GM23338 (cell line): ENCODE data around the gene RHOBTB3. TPM values are rescaled to one million over a fixed set of nuclear protein-coding genes. Genes with fewer than 3 reads are reported as not detected.

Experiments
- ATAC-seq: fragments of 200-7000 bp; cut with Tn5 transposase; 3 replicates; pipeline ENCODE4 v1.9.1; 2020
- DNase-seq: peaks from one replicate; pipeline ENCODE4 v3.0.0-alpha.2; 2015; ENCODE audit warnings: low spot score
- H2AFZ ChIP-seq: fragments of 200-600 bp; sonication (generic); 2 replicates; pipeline ENCODE4 v1.8.0; 2016; ENCODE audit warnings: antibody characterized with exemption, mild to moderate bottlenecking, moderate library complexity
- H3F3A ChIP-seq: fragments of 200-600 bp; sonication (generic); replicated peaks from 2 replicates; pipeline ENCODE4 v1.8.0; 2017; ENCODE audit warnings: antibody characterized with exemption, mixed run types, low read depth
- H3K27ac ChIP-seq: fragments of 200-600 bp; sonication (generic); 2 replicates; pipeline ENCODE4 v1.6.1; 2016; ENCODE audit warnings: low read depth
- H3K27me3 ChIP-seq: fragments of 200-600 bp; sonication (generic); 2 replicates; pipeline ENCODE4 v1.8.0; 2016; ENCODE audit warnings: mild to moderate bottlenecking, mixed run types, moderate library complexity; ENCODE audit not compliant: insufficient read depth
- H3K36me3 ChIP-seq: fragments of 200-600 bp; sonication (generic); 2 replicates; pipeline ENCODE4 v1.8.0; 2016; ENCODE audit warnings: mild to moderate bottlenecking; ENCODE audit not compliant: insufficient read depth
- H3K4me1 ChIP-seq: fragments of 200-600 bp; sonication (generic); 2 replicates; pipeline ENCODE4 v1.8.0; 2016; ENCODE audit warnings: mild to moderate bottlenecking, moderate library complexity; ENCODE audit not compliant: insufficient read depth
- H3K4me2 ChIP-seq: fragments of 200-600 bp; sonication (generic); 2 replicates; pipeline ENCODE4 v1.7.1; 2017; ENCODE audit warnings: mixed run types
- H3K4me3 ChIP-seq: fragments of 200-600 bp; sonication (generic); 2 replicates; pipeline ENCODE4 v1.6.1; 2016; ENCODE audit warnings: mixed run types
- H3K79me2 ChIP-seq: fragments of 200-600 bp; sonication (generic); replicated peaks from 2 replicates; pipeline ENCODE4 v1.8.0; 2017; ENCODE audit warnings: mild to moderate bottlenecking; ENCODE audit not compliant: insufficient read depth
- H3K9me2 ChIP-seq: fragments of 200-600 bp; sonication (generic); 2 replicates; pipeline ENCODE4 v1.8.0; 2017; ENCODE audit not compliant: insufficient read depth
- H4K20me1 ChIP-seq: fragments of 200-600 bp; sonication (generic); replicated peaks from 2 replicates; pipeline ENCODE4 v1.8.0; 2017; ENCODE audit warnings: mild to moderate bottlenecking; ENCODE audit not compliant: insufficient read depth
- H3K27ac Mint-ChIP-seq: 2 replicates; pipeline ENCODE4 v1.8.0; 2020; ENCODE audit warnings: inconsistent platforms, mild to moderate bottlenecking, moderate library complexity, mixed read lengths
- H3K27me3 Mint-ChIP-seq: 3 replicates; pipeline ENCODE4 v1.8.0; 2022; ENCODE audit warnings: low read depth, mild to moderate bottlenecking, moderate library complexity, mixed read lengths, inconsistent platforms; ENCODE audit not compliant: insufficient read depth, poor library complexity
- H3K36me3 Mint-ChIP-seq: 3 replicates; pipeline ENCODE4 v1.8.0; 2021; ENCODE audit warnings: low read depth, mild to moderate bottlenecking, inconsistent platforms, moderate library complexity, mixed read lengths
- H3K4me1 Mint-ChIP-seq: 3 replicates; pipeline ENCODE4 v1.8.0; 2020; ENCODE audit warnings: mild to moderate bottlenecking, inconsistent platforms, mixed read lengths
- H3K4me3 Mint-ChIP-seq: 3 replicates; pipeline ENCODE4 v1.8.0; 2021; ENCODE audit warnings: moderate library complexity, mild to moderate bottlenecking, inconsistent platforms, mixed read lengths
- H3K9me3 Mint-ChIP-seq: 3 replicates; pipeline ENCODE4 v1.8.0; 2020; ENCODE audit warnings: moderate library complexity, mild to moderate bottlenecking, inconsistent platforms, mixed read lengths
- CTCF ChIP-seq, 2 experiments: fragments of 200-600 bp in 1 of 2; sonication (generic) in 1 of 2; conservative IDR thresholded peaks; 2 replicates each; pipeline versions ENCODE4 v1.5.1 to v1.6.1; 2016 to 2017; ENCODE audit warnings: antibody characterized with exemption in 2 of 2, low read depth in 2 of 2, mild to moderate bottlenecking in 2 of 2, moderate library complexity in 1 of 2
- EZH2phosphoT487 ChIP-seq: fragments of 200-600 bp; sonication (generic); IDR thresholded peaks from one replicate; pipeline ENCODE4 v1.8.1; 2018; ENCODE audit warnings: antibody characterized with exemption; ENCODE audit not compliant: unreplicated experiment
- ZNF114 ChIP-seq: fragments of 250-450 bp; sonication (Bioruptor Pico); IDR thresholded peaks from 2 replicates; pipeline ENCODE4 v1.5.0; 2020; ENCODE audit warnings: mild to moderate bottlenecking, moderate library complexity
- ZNF462 ChIP-seq: fragments of 250-450 bp; sonication (Bioruptor Pico); IDR thresholded peaks from 2 replicates; pipeline ENCODE4 v1.5.0; 2020; ENCODE audit warnings: mild to moderate bottlenecking, moderate library complexity
- polyA plus RNA-seq: library from polyadenylated mRNA; unstranded; fragments of >200 nt; fragmentation: Nextera tagmentation; extraction: Ambion mirVana; gene quantifications from 2 replicates; pipeline ENCODE4 v1.2.1, GENCODE V29; 2016
- total RNA-seq: library from RNA; depleted of rRNA; stranded (reverse); fragments of >200 nt; shearing (Covaris generic); gene quantifications from 2 replicates; pipeline ENCODE4 v1.2.3, GENCODE V29; 2014

The RHOBTB3 gene
- total and polyA plus RNA-seq, 2 experiments from 2014 or later: 10.0 to 13.4 TPM

GRCh38 chr5:95761771-95762651 is 30.9 kb downstream of the RHOBTB3 start:
- Histone ChIP-seq H3K4me1 (no peaks in the 10 kb centered on the region), H3K4me2 (no peak overlapping the region), H3K4me3 (no peak overlapping the region), H3K27me3 (no peaks in the 10 kb centered on the region), H3K9me2 (no peaks in the 10 kb centered on the region), H3F3A (no peaks in the 10 kb centered on the region), H3K27ac (no peak overlapping the region), H3K36me3 (no peaks in the 10 kb centered on the region), H3K79me2 (no peaks in the 10 kb centered on the region), H4K20me1 (no peaks in the 10 kb centered on the region), H2AFZ (no peak overlapping the region)
- no peak for ATAC-seq
- Mint-ChIP-seq H3K36me3 (no peaks in the 10 kb centered on the region), H3K4me3 (no peak overlapping the region), H3K27me3 (no peaks in the 10 kb centered on the region), H3K4me1 (no peaks in the 10 kb centered on the region), H3K9me3 (no peaks in the 10 kb centered on the region), H3K27ac (no peak overlapping the region)
- TF ChIP-seq EZH2phosphoT487 (no peak), ZNF114 (CRISPR knock-in tag) (no peak), CTCF (conservative IDR thresholded peaks at IDR 0.05; ENCODE audit: low read depth in 2 of 2) (no peak), ZNF462 (CRISPR knock-in tag) (no peak)
- no peak for DNase-seq
